Parathyroid adenoma (tissue), 2 donors: Measurements from ENCODE around the gene TMEM163.

Experiments
- H2AFZ ChIP-seq: fragments of 300-600 bp; sonication (generic); one replicate; pipeline ENCODE4 v1.7.0; 2017; ENCODE audit warnings: antibody characterized with exemption, mild to moderate bottlenecking
- H3K27ac ChIP-seq: fragments of 300-600 bp; sonication (generic); one replicate; pipeline ENCODE4 v1.7.0; 2017
- H3K27me3 ChIP-seq: fragments of 300-600 bp; sonication (generic); one replicate; pipeline ENCODE4 v1.7.0; 2017; ENCODE audit warnings: low read length; ENCODE audit not compliant: control insufficient read depth, insufficient read depth
- H3K36me3 ChIP-seq: fragments of 300-600 bp; sonication (generic); one replicate; pipeline ENCODE4 v1.7.0; 2017; ENCODE audit warnings: low read length; ENCODE audit not compliant: control insufficient read depth, insufficient read depth
- H3K4me1 ChIP-seq: fragments of 300-600 bp; sonication (generic); one replicate; pipeline ENCODE4 v1.7.0; 2017; ENCODE audit warnings: control low read depth
- H3K4me2 ChIP-seq: fragments of 300-600 bp; sonication (generic); one replicate; pipeline ENCODE4 v1.7.0; 2017; ENCODE audit warnings: low read length
- H3K4me3 ChIP-seq: fragments of 300-600 bp; sonication (generic); one replicate; pipeline ENCODE4 v1.7.0; 2017; ENCODE audit warnings: low read depth, low read length
- H3K79me2 ChIP-seq: fragments of 300-600 bp; sonication (generic); one replicate; pipeline ENCODE4 v1.7.0; 2017; ENCODE audit warnings: control low read depth
- H3K9ac ChIP-seq: fragments of 300-600 bp; sonication (generic); one replicate; pipeline ENCODE4 v1.7.0; 2017; ENCODE audit warnings: mild to moderate bottlenecking
- H3K9me3 ChIP-seq: fragments of 300-600 bp; sonication (generic); one replicate; pipeline ENCODE4 v1.7.0; 2017; ENCODE audit warnings: low read length; ENCODE audit not compliant: control insufficient read depth
- TF ChIP-seq, protein P1 (sequence below): fragments of 300-600 bp; sonication (generic); IDR thresholded peaks from one replicate; pipeline ENCODE4 v1.7.0; 2017; ENCODE audit warnings: antibody characterized with exemption, mild to moderate bottlenecking
- donor health status: primary hyperparathyroidism.

Gene TMEM163

DNA sequence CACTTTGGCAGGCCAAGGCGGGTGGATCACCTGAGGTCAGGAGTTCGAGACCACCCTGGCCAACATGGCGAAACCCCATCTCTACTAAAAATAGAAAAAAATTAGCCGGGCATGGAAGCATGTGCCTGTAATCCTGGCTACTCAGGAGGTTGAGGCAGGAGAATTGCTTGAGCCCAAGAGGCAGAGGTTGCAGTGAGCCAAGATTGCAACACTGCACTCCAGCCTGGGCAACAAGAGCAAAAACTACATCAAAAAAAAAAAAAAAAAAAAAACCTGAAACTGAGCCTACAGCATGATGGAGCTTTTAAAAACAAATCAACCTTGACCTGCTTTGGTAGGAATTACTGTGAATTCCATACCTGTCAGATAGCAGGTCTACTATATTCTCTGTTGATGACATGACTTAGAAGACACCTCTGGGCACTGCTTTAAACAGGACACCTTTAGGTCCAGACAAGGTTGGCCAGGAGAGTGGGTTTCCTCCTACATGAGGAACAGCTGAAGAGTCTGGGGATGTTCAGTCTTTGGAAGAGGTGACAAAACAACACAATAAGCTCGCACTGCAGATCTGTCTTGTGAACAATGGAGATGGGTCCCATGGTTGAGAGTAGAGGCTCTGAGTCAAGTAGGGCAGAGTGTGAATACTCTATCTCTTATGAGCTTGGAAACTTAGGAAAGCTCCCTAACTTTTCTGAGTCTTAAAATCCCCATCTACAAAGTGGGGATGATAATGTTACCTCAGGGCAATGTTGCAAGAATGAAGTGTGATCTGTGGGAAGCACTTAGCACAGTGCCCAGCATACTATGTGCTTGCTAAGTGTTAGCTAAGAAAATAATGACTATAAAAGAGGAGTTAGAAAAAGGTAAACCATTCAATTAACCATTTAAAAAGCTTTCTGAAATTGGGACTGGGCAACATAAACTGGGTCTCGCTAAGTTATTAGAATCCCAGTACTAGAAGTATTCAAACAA lies 25.2 kb downstream of the TMEM163 start:
- H3K36me3 ChIP-seq = no peaks in the 10 kb centered on the region
- TF ChIP-seq, protein P1, sequence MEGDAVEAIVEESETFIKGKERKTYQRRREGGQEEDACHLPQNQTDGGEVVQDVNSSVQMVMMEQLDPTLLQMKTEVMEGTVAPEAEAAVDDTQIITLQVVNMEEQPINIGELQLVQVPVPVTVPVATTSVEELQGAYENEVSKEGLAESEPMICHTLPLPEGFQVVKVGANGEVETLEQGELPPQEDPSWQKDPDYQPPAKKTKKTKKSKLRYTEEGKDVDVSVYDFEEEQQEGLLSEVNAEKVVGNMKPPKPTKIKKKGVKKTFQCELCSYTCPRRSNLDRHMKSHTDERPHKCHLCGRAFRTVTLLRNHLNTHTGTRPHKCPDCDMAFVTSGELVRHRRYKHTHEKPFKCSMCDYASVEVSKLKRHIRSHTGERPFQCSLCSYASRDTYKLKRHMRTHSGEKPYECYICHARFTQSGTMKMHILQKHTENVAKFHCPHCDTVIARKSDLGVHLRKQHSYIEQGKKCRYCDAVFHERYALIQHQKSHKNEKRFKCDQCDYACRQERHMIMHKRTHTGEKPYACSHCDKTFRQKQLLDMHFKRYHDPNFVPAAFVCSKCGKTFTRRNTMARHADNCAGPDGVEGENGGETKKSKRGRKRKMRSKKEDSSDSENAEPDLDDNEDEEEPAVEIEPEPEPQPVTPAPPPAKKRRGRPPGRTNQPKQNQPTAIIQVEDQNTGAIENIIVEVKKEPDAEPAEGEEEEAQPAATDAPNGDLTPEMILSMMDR = no peak
- no peak overlapping the region for H3K4me3 ChIP-seq

DNA sequence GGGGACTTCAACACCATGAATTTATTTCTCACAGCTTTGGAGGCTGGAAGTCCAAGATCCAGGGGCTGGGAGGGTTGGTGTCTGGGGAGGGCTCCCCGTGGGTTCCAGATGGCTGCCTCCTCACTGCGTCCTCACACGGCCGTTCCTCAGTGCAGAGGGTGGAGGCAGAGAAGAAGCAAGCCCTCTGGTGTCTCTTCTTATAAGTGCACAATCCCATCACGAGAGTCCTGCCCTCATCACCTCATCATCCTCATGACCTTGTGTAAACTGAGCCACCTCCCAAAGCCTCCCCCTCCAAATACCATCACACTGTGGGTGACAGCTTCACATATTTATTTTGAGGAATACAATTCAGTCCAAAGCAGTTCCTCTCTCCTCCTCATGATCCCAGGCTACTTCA lies 26.3 kb downstream of the TMEM163 start:
- Histone ChIP-seq H3K9me3 (no peaks in the 10 kb centered on the region), H3K4me1 (no peaks in the 10 kb centered on the region), H3K27ac (no peak overlapping the region), H3K36me3 (no peaks in the 10 kb centered on the region), H3K27me3 (no peaks in the 10 kb centered on the region), H3K4me3 (no peak overlapping the region), H3K79me2 (no peaks in the 10 kb centered on the region), H3K9ac (no peak overlapping the region), H3K4me2 (no peak overlapping the region), H2AFZ (no peak overlapping the region)
- TF ChIP-seq, protein P1 = no peak

More for the DNA sequence above, 25.2 kb downstream of the TMEM163 start:
- Histone ChIP-seq H3K79me2 (no peaks in the 10 kb centered on the region), H3K4me2 (no peak overlapping the region), H3K9me3 (no peaks in the 10 kb centered on the region), H3K27ac (no peak overlapping the region), H2AFZ (no peak overlapping the region), H3K9ac (no peak overlapping the region), H3K27me3 (no peaks in the 10 kb centered on the region), H3K4me1 (no peaks in the 10 kb centered on the region)

DNA sequence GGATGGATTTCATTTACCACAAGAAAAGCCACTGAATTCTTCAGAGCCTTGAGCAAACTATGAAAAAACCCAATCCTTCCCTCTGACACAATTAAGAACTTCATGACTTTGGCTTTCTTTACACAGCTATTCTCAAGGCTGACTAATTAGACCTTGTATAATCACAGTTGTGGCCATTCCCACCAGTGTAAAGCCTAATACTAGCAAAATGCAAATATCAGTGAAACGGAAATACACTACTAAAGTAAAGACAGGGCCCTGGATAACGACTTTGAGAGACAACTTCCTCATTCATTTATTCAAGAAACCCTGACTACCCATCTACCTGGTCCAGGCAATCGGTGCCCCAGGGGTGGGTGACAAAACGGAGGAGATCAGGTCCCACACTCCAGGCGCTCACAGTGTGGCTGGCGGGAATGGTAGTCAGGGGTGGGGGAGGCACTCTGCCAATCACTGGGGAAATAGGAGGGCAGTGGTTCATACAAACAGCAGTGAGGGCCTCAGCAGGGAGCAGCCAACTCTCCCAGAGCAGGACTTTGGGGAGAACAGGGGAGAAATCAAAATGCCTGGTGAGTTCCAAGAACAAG lies 28.1 kb downstream of the TMEM163 start:
- H2AFZ ChIP-seq = no peak overlapping the region
- no peak overlapping the region for H3K4me2 ChIP-seq
- H3K9ac ChIP-seq = no peak overlapping the region
- TF ChIP-seq, protein P1 = no peak
- no peaks in the 10 kb centered on the region for H3K36me3 ChIP-seq
- no peaks in the 10 kb centered on the region for H3K27me3 ChIP-seq
- no peak overlapping the region for H3K27ac ChIP-seq
- no peak overlapping the region for H3K4me3 ChIP-seq
- no peaks in the 10 kb centered on the region for H3K79me2 ChIP-seq
- H3K9me3 ChIP-seq = no peaks in the 10 kb centered on the region
- no peaks in the 10 kb centered on the region for H3K4me1 ChIP-seq

DNA sequence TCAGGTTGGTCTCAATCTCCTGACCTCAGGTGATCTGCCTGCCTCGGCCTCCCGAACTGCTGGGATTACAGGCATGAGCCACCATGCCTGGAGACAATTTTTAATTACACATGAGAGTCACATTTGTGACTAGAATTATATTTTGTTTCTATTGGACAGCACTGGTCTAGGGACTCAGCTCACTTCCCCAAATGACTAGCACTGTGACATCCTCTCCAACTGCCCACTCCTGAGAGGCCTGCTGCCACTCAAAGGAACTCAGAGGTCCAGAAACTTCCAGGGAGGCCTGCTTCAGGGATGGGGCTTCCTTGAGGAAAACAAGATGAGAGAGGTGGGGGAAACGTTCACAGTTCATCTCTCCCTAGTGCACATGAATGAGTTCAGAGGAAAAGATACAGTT lies 29.5 kb downstream of the TMEM163 start:
- Histone ChIP-seq H3K27me3 (no peaks in the 10 kb centered on the region), H3K4me1 (no peaks in the 10 kb centered on the region), H2AFZ (no peak overlapping the region), H3K9me3 (no peaks in the 10 kb centered on the region), H3K4me2 (no peak overlapping the region), H3K79me2 (no peaks in the 10 kb centered on the region), H3K9ac (no peak overlapping the region), H3K36me3 (no peaks in the 10 kb centered on the region), H3K4me3 (no peak overlapping the region), H3K27ac (no peak overlapping the region)
- TF ChIP-seq, protein P1 = no peak
